SK-N-SH treated with all-trans-retinoic acid at 6 μM for 48 hours (cell line): Measurements from ENCODE around the gene DNASE1L2.

Experiments
- BACH2 ChIP-seq: fragments of 250-450 bp; sonication (Bioruptor Pico); IDR thresholded peaks from 2 replicates; pipeline ENCODE4 v1.9.0; 2021; ENCODE audit warnings: mild to moderate bottlenecking, borderline replicate concordance
- CREB5 ChIP-seq: fragments of 250-450 bp; sonication (Bioruptor Pico); IDR thresholded peaks from 2 replicates; pipeline ENCODE4 v1.5.1; 2020; ENCODE audit warnings: low read depth, mild to moderate bottlenecking, moderate library complexity
- PATZ1 ChIP-seq: fragments of 250-450 bp; sonication (Bioruptor Pico); IDR thresholded peaks from 2 replicates; pipeline ENCODE4 v1.8.0; 2020; ENCODE audit warnings: mild to moderate bottlenecking, moderate library complexity, borderline replicate concordance
- ZNF8 ChIP-seq: fragments of 450-650 bp; formaldehyde crosslinking; IDR thresholded peaks from 2 replicates; pipeline ENCODE4 v1.5.0; 2020; ENCODE audit warnings: mild to moderate bottlenecking, moderate library complexity

GRCh38 chr16:2230376-2230775, 5.9 kb upstream of the DNASE1L2 start:
- TF ChIP-seq ZNF8 (no peak), BACH2 (no peak), CREB5 (CRISPR knock-in tag) (no peak), PATZ1 (CRISPR knock-in tag) (no peak)
